GM21786 (cell line): ENCODE data around the gene TBL2.
"Not testable (repeated sequence)": the region's sequence is repeated elsewhere in the genome, so short reads cannot be mapped to it uniquely, and the experiment has no call there.

ENCODE experiments used
- ATAC-seq: cut with Tn5 transposase; IDR thresholded peaks from one replicate; pipeline ENCODE4 v1.9.1; 2021; ENCODE audit not compliant: unreplicated experiment

Gene TBL2

GRCh38 chr7:73578342-73579128 is at the start of gene TBL2:
TBL2 (minus strand) TSS chr7:73578579; CDS start chr7:73578549, 30 bp downstream.
- peak; percentile 90 for ATAC-seq

- no peak for ATAC-seq
Observed at GRCh38 chr7:73626814-73627213, 48.4 kb upstream of the TBL2 start.

- no peak for ATAC-seq
Observed at GRCh38 chr7:73625276-73625675, 46.9 kb upstream of the TBL2 start.

GRCh38 chr7:73624669-73625001 is 46.3 kb upstream of the TBL2 start:
- ATAC-seq = no peak

- ATAC-seq = no peak
Observed at GRCh38 chr7:73623798-73624668, 45.7 kb upstream of the TBL2 start, which contains the start of gene MLXIPL. MLXIPL (minus strand) TSS chr7:73624522; CDS start chr7:73624492, 30 bp downstream.

GRCh38 chr7:73622909-73623797 is 44.8 kb upstream of the TBL2 start:
- no peak for ATAC-seq

GRCh38 chr7:73622527-73622908 is 44.1 kb upstream of the TBL2 start:
- ATAC-seq = no peak

- ATAC-seq = no peak
Observed at GRCh38 chr7:73621168-73622063, 43.0 kb upstream of the TBL2 start.

GRCh38 chr7:73619394-73619793 is 41.0 kb upstream of the TBL2 start:
- not testable (repeated sequence) for ATAC-seq

GRCh38 chr7:73618538-73618937 is 40.2 kb upstream of the TBL2 start:
- no peak for ATAC-seq

- ATAC-seq = not testable (repeated sequence)
Observed at GRCh38 chr7:73617520-73617919, 39.1 kb upstream of the TBL2 start.

GRCh38 chr7:73615886-73616285 is 37.5 kb upstream of the TBL2 start:
- no peak for ATAC-seq

- ATAC-seq = not testable (repeated sequence)
Observed at GRCh38 chr7:73614937-73615336, 36.6 kb upstream of the TBL2 start.

- ATAC-seq = no peak
Observed at GRCh38 chr7:73613954-73614735, 35.8 kb upstream of the TBL2 start.

- no peak for ATAC-seq
Observed at GRCh38 chr7:73612598-73613269, 34.4 kb upstream of the TBL2 start.

GRCh38 chr7:73611017-73611555 is 32.7 kb upstream of the TBL2 start:
- ATAC-seq = no peak

- no peak for ATAC-seq
Observed at GRCh38 chr7:73610105-73610504, 31.7 kb upstream of the TBL2 start.

- not testable (repeated sequence) for ATAC-seq
Observed at GRCh38 chr7:73607692-73607983, 29.3 kb upstream of the TBL2 start.
